Mononuclear cell (primary cell): Measurements from ENCODE around the gene PPP1R9A. TPM values are rescaled to one million over a fixed set of nuclear protein-coding genes. Genes with fewer than 3 reads are reported as not detected.

Source experiments
- H3K27me3 ChIP-seq: 2 replicates; pipeline ENCODE4 v1.6.0; 2011; ENCODE audit warnings: low read length, control low read depth; ENCODE audit not compliant: insufficient read depth
- H3K4me1 ChIP-seq: 2 replicates; pipeline ENCODE4 v1.5.1; 2011; ENCODE audit warnings: mild to moderate bottlenecking, low read length, control low read depth; ENCODE audit not compliant: insufficient read depth
- H3K4me3 ChIP-seq: 2 replicates; pipeline ENCODE4 v1.5.1; 2011; ENCODE audit warnings: mild to moderate bottlenecking, low read length, moderate library complexity
- H3K9me3 ChIP-seq: 2 replicates; pipeline ENCODE4 v1.5.1; 2011; ENCODE audit warnings: low read depth, mild to moderate bottlenecking, control low read depth, low read length
- total RNA-seq: library from RNA; depleted of rRNA; stranded (reverse); fragments of >200 nt; gene quantifications from one replicate; pipeline ENCODE4 v1.2.3, GENCODE V29; 2012

PPP1R9A gene
- total RNA-seq, 1 donor, result 1.6 TPM

DNA sequence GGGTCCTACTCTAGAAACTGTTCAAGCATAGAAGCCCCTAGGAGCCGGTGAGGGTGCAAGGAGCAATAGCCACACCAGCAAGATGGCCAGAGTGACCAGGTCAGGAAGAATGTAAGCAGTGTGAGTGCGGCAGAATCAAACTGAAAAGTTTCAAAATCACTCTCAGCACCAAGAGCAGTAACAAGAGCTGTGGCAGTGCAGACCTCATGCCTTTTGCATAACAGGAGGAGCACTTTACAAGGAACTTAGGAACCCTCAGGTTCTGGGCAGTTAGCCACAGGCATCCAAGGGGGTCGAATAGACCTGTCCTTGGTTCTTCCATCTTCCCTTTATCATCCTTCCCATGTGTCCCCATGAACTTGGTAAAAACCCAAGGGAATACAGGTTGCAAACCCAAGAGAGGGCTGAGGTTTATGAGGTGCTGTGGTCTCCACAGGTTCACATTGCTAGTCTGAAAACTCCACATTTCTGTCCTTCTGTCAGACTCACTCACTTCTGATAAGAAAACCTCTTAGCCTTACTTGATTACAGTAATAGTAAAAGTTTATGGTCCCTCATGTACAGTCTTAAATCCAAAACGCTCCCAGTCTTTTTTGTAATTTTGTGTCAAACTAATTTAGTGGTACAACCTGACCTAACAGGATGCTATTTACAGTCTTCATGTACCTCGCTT, 338.6 kb downstream of the PPP1R9A start:
- no peaks in the 10 kb centered on the region for H3K9me3 ChIP-seq
- no peak overlapping the region for H3K4me3 ChIP-seq
- H3K4me1 ChIP-seq, result no peaks in the 10 kb centered on the region
- no peaks in the 10 kb centered on the region for H3K27me3 ChIP-seq

DNA sequence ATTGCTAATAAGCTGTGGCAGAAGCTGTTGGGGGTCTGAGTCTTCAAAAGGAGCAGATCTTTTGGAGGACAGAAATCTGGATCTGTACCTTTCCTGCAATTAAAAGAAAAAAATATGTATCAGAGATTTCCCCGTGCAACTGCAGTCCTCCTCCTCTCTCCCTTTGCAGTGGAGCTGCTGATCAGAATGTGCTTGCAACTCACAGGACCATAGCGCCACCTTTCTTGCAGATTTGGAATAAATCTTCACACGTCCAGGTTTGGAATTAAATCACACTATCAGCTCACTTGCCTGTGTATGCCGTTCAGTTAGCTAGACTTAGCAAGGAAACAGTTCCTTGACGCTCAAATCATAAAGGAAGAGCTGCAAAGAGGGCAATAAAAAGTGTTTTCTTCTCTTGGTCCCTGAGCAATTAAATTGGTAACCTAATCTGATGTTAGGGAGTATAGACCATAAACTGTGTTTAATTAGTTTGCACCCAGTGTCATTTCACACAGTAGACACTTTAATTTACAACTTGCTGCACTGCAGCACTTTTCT, 339.5 kb downstream of the PPP1R9A start:
- H3K4me3 ChIP-seq, result no peak overlapping the region
- H3K4me1 ChIP-seq, result no peaks in the 10 kb centered on the region
- no peaks in the 10 kb centered on the region for H3K27me3 ChIP-seq
- H3K9me3 ChIP-seq, result no peaks in the 10 kb centered on the region

DNA sequence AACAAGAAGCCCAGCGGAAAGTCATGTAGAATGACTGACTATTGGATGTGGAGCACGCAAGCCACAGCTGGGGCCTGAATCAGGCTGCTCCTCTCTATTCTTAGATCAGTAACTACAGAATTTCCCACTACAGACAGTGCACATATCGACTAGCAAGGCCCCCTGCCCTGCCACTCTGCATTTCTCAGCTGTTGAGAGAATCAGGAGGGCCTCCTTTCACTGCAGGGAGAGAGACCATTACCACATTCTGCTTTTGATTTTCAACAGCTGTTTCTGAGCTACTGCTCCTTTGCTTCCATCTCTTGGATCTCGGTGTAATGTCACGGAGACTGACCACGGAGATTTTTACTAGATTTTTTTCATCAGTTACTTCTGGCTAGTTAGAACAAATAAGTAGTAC, 343.2 kb downstream of the PPP1R9A start:
- Histone ChIP-seq H3K9me3 (no peaks in the 10 kb centered on the region), H3K4me1 (no peaks in the 10 kb centered on the region), H3K27me3 (no peaks in the 10 kb centered on the region), H3K4me3 (no peak overlapping the region)

DNA sequence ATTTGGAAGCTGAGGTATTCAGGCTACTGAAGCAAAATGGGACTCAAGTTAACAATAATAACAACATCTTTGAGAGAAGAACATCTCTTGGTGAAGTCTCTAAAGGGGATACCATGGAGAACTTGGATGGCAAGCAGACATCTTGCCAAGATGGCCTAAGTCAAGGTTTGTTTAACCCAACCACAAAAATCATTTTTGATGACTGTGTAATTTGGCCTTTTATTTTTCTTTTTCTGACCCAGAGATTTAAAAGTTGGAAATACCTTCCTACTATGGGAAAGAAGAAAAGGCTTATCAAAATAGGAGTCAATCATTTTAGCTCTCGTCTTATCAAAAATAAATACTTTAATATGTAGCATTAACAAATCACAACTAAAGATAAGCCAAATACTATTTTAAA, 344.6 kb downstream of the PPP1R9A start:
- no peak overlapping the region for H3K4me3 ChIP-seq
- no peaks in the 10 kb centered on the region for H3K27me3 ChIP-seq
- H3K4me1 ChIP-seq, result no peaks in the 10 kb centered on the region
- H3K9me3 ChIP-seq, result no peaks in the 10 kb centered on the region

DNA sequence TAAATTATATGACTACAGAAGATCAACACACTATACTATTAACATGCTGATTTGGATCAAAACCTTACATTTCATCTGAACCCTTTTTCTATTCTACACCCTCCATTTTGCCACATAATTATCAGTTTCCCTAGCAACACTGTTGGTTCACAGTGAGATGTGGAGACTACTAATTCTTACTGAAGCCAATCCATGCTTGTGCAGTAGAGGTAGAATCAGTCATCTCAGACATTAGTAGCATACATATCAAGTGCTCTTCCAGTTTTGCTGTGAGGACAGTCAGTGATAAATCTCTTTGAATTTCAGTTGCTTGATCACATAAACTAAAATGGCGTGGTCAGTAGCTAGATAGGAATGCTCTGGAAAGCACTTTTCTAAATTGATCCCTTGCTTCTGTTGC, 346.6 kb downstream of the PPP1R9A start:
- Histone ChIP-seq H3K4me1 (no peaks in the 10 kb centered on the region), H3K9me3 (no peaks in the 10 kb centered on the region), H3K4me3 (no peak overlapping the region), H3K27me3 (no peaks in the 10 kb centered on the region)

DNA sequence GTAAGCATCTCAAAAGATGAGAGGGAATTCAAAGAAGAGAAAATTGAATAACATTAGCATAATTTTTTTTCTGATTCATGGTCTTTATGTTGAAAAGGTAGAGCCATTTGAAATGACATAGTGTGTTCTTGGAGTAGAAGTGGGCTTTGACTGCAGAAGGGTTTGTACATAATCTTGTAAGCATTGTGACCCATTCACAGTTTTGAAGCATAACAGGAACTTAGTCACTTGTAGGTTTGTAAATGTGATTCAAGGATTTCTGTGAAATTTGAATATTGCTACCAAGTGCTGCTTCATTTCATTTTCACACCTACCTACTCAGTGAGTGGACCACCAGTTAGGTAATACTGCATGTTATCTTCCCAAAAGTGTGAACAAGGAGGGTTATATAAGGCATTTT, 348.3 kb downstream of the PPP1R9A start:
- Histone ChIP-seq H3K4me3 (no peak overlapping the region), H3K4me1 (no peaks in the 10 kb centered on the region), H3K9me3 (no peaks in the 10 kb centered on the region), H3K27me3 (no peaks in the 10 kb centered on the region)

DNA sequence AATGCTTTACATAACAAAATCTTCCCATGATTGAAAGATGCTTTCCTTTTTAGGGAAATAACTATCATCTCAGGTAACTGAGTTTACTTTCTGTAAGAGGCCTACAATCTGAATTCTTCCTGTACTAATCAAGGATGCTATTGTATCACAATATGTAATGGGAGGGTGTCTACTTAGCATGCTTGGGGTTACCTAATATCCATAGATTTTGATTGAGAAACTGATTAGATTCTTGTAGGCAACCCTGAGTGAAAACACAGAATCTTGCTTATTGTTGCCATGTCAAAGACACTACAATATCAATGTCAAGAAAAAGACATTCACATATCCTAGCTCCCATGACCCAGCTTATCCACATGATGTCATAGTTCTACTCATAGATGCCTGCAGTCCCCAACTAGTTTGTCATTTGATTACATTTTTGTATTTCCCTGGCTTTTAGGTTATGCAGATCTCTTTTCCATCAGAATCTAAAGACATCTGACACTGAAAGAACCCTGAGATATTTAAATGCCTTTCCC, 354.6 kb downstream of the PPP1R9A start:
- no peaks in the 10 kb centered on the region for H3K27me3 ChIP-seq
- H3K4me1 ChIP-seq, result no peaks in the 10 kb centered on the region
- no peaks in the 10 kb centered on the region for H3K9me3 ChIP-seq
- H3K4me3 ChIP-seq, result no peak overlapping the region

DNA sequence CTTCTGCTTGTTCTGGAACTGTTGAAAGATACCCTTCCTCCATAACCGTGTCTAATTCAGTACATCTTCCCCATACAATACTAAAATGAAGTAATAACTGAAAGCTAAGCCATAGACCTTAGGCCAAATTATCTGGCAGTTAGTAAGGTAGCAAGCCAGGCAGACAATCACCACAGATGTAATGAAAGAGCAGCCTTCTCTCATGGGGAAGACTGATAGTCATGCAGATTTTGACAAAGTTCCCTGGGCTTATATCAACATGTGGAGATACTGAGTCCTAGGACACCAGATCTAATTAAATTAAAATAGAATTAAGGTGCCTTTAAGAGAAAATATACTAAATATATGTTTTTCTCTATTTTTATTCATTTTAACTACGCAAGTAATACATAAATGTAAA, 355.5 kb downstream of the PPP1R9A start:
- Histone ChIP-seq H3K27me3 (no peaks in the 10 kb centered on the region), H3K4me3 (no peak overlapping the region), H3K4me1 (no peaks in the 10 kb centered on the region), H3K9me3 (no peaks in the 10 kb centered on the region)

DNA sequence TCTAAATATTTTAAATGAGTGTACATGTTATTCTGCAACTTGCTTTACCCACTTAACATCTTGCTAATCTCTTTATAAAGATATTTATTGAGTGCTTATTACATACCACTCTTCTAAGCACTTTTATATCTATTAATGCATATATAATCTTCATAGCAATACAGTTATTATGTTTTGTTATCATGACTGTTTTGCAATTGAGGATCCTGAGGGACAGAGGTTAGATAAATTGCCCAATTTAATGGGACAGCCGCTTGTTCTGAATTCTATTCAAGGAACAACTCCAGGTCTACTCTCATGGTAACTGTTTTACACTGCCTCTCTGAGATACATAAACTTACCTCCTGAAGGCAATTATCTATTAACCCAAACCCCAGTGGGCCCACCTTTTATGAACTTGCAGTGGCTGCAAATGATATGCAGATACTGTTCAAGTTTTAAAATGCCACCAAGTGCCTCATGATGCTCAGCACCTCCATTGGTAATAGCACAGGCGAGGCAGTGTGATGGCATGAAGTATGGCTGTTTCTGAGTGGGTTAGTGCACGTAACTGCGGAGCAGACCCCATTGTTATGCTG, 356.5 kb downstream of the PPP1R9A start:
- H3K4me1 ChIP-seq, result no peaks in the 10 kb centered on the region
- no peaks in the 10 kb centered on the region for H3K27me3 ChIP-seq
- H3K9me3 ChIP-seq, result no peaks in the 10 kb centered on the region
- H3K4me3 ChIP-seq, result no peak overlapping the region

DNA sequence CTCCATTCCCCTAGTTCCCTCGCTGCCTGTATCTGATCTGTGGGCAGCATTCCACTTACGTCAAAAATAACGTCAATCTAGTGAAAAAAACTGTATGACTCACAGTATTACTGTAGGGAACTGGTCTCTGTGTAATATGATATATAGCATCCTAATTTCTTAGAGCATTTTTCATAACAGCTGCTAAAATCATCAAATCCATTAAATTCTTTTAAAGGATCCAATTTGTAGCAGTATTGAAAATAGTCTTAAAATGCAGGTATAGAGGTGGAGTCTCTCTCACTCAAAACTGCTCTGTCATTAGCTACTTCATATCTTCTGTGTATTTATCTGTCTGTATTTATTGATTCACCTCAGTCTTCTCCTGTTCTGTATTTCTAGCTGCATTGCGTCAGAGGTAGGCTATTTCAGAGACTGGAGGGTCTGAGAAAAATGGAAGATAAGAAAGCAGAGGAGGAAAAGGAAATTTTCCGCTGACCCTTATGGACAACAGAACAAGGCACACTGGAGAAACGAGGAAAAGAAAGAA, 357.0 kb downstream of the PPP1R9A start:
- no peaks in the 10 kb centered on the region for H3K27me3 ChIP-seq
- H3K9me3 ChIP-seq, result no peaks in the 10 kb centered on the region
- no peaks in the 10 kb centered on the region for H3K4me1 ChIP-seq
- H3K4me3 ChIP-seq, result no peak overlapping the region

DNA sequence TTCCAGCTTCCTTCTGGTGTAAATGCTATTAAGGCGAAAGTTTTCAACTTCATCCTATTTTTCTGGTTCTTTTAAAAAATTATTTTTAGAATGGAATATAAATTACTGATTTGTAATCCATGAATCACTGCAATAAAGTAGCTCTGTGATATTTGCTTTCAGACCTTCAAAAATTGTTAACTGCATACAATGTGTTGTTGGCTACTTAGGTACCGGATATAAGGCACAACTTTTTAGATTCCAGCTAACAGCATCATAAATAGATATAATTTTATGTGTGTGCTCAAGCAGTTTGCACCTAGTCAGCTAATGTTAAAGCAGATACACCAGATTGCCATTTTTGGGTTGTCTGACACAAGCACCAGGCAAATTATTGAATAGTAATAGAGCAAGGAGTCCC, 358.2 kb downstream of the PPP1R9A start:
- H3K27me3 ChIP-seq, result no peaks in the 10 kb centered on the region
- H3K4me3 ChIP-seq, result no peak overlapping the region
- H3K9me3 ChIP-seq, result no peaks in the 10 kb centered on the region
- no peaks in the 10 kb centered on the region for H3K4me1 ChIP-seq

DNA sequence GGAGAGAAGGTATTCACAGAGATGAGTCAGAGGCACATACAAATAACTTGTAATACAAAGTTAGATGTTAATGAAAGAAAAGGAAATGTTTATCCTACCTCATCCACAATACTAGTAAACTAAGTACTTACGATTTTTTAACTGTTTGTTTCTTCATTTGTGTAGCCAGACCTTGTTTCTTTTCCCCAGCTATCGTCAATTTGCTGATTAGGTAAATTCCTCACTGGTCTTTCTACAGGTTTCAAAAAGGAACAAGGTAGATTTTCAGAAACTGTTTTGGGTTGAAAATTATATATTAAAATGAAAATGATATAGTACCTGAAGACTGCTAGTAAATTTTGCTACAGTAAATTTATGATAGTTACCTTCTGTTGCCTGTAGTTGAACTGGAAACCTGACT, 360.4 kb downstream of the PPP1R9A start:
- no peak overlapping the region for H3K4me3 ChIP-seq
- H3K9me3 ChIP-seq, result no peaks in the 10 kb centered on the region
- no peaks in the 10 kb centered on the region for H3K27me3 ChIP-seq
- H3K4me1 ChIP-seq, result no peaks in the 10 kb centered on the region

DNA sequence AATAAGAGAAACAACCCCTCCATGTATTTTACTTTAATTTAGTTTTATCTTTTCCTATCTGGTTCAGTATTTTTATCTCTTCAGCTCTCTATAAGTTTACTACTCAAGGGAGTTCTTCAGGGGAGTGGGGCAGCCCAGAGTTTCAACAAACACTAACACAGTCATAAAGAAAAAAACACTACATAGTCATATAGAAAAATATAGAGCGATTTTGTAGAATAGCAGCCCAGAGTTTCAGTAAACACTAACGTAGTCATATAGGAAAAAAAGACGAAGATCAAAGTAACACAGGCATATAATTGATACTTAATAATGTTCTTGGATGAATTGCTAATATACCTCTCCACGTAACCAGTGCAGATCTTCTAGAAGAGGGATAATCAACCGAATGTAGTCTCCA, 362.2 kb downstream of the PPP1R9A start:
- Histone ChIP-seq H3K4me3 (no peak overlapping the region), H3K4me1 (no peaks in the 10 kb centered on the region), H3K27me3 (no peaks in the 10 kb centered on the region), H3K9me3 (no peaks in the 10 kb centered on the region)

DNA sequence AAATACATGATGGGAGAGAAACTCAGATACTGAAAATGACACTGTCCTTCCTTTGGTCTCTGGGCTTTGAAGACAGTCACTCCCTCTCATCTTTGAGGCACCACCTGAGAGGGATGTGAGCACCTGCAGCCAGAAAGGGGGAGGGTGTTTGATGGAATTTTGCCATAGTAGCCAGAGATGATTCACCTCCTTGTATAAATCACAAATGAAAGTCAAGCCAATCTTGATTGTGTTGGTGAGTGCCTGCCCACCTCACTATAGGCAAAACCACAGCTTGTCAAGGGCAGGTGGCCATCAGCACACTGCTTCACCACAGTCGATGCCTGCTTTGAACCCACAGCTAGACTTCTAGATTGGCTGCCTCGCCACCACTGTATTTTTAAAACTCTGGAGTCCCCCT, 368.7 kb downstream of the PPP1R9A start:
- H3K27me3 ChIP-seq, result no peaks in the 10 kb centered on the region
- H3K9me3 ChIP-seq, result no peaks in the 10 kb centered on the region

DNA sequence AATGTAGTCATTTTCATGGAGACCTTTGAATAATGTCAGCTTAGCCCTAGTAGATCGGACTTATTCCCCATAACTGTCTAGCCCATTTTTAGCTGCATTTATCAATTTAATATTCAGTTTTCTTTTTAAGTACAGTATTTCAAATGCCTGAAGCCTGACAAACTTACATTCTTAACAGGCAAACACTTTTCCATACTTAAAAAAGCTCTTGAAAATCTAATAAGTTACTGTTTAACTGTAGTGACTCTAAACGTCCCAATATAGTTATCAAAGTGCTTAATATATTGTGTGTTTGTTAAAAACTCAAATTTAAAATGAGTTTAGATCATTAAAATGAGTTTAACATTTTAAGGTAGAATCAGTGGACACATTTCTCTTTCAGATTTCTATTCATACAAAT, 372.0 kb downstream of the PPP1R9A start:
- Histone ChIP-seq H3K4me3 (no peak overlapping the region), H3K4me1 (no peaks in the 10 kb centered on the region), H3K27me3 (no peaks in the 10 kb centered on the region), H3K9me3 (no peaks in the 10 kb centered on the region)

More for the DNA sequence above, 368.7 kb downstream of the PPP1R9A start:
- Histone ChIP-seq H3K4me1 (no peaks in the 10 kb centered on the region), H3K4me3 (no peak overlapping the region)

DNA sequence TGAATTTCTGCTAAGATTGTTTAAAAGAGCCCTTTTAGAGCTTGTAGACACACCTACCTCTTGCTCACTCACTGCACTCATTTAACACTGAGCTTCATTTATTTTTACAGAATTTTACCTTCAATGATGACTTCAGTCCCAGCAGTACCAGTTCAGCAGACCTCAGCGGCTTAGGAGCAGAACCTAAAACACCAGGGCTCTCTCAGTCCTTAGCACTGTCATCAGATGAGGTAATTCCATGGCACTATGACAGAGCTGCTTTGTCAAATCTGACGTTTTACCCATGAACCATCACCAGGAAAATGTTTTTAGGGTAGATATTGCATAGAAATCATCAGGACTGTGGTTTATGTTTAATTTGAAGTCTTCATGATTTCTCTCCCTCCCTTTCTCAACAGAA, 378.7 kb downstream of the PPP1R9A start:
- Histone ChIP-seq H3K27me3 (no peaks in the 10 kb centered on the region), H3K4me1 (no peaks in the 10 kb centered on the region), H3K9me3 (no peaks in the 10 kb centered on the region), H3K4me3 (no peak overlapping the region)
